ENCODE data around the gene AQP12A.
"Not testable (repeated sequence)": the region's sequence is repeated elsewhere in the genome, so short reads cannot be mapped to it uniquely, and the experiment has no call there.

Gene AQP12A

DNA sequence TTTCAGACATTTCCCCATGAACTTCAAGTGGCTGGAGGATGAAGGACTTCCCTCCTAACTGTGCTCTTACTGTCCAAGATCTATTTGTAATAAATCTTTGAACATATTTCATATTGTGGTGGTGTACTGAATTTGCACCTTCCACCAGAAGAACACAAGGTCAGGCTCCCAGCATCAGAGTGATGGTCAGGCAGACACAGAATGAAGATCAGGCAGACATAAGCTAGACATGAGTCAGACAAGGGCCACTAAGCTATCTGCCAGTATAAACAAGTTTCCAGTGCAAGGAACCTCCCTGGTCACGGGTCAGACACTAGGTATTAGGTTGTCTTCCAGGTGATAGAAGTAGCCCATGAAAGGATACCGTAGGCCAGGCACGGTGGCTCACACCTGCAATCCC is 29.0 kb upstream of the AQP12A start:
- DNase-seq: no peak

DNA sequence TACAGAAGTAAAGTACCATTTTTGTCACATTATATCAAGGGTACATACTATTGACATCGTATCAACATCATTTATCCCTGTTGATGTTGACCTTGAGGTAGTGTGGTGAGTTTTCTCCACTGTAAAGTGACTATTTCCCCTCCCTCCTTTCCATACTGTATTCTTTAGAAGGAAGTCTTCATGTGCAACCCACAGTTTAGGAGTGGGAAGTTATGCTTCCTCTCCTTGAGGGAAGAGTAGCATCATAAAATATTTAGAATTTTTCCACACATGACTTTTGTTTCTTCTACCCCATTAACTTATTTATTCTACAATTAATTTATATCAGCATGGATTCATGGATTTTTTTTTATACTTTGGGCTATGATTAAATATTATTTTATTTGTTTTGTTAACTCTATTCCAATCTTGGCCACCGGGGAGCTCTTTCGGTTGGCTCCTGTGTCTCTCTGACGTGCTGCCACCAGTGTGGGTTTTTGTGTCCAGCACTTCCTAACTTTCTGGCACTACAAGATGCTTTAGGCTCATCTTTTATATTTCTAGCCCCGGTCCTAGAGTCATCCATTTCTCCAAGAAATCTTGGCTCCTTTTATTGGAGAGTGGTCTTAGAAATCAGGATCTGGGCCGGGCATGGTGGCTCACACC is 28.0 kb upstream of the AQP12A start:
- no peak for DNase-seq

DNA sequence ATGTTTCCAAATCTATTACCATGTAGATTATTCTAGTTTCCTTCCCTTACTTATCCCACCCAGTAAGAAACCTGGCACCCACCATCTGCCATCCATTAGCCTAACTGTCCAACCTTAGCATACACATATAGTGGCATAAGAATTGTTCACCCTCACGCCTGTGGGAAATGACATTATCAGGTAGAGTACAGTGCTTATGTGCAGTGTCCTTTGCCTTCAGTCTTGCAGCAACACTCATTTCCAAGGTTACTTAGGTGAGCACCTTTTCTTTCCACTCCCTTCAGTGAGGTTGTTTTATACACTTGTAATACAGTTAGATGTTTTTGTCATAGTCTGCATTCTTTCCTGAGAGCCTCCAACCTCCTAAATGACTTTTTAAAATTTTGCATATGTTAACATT is 27.0 kb upstream of the AQP12A start:
- no peak for DNase-seq

GRCh38 chr2:240670402-240670801 is 21.3 kb upstream of the AQP12A start:
- DNase-seq: no peak

- DNase-seq: no peak
Measured at GRCh38 chr2:240670950-240671349, 20.7 kb upstream of the AQP12A start.

DNA sequence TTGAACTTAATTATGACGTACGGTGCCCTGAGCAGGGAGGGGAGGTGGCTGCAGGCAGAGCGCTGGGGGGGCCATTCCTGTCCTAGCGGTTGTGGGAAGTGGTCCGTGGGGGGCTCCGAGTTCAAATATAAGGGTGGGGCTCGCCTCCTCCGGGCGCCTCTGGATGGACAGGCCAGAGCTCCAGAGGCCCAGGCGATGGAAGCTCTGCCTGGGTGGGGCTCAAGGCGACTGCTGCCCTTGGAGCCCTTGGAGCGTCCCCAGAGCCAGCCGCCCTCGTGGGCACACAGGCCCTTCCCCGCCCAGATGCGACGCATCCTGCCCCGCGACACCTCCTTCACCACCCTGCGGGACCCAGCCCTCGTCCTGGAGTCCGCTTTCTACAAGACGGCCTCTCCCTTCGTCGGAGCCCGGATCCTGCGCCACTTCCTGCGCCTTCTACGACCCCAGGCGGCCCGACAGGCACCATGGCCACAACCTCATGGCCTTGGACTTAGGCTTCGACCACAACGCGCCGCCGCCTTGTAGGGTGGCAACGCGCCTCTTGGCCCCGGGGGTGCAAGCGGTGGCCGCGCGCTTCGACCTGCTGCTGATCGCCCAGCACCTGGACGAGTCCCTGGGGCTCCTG is 19.5 kb upstream of the AQP12A start:
- DNase-seq: no peak

GRCh38 chr2:240672701-240673190 is 18.9 kb upstream of the AQP12A start:
- no peak for DNase-seq

DNA sequence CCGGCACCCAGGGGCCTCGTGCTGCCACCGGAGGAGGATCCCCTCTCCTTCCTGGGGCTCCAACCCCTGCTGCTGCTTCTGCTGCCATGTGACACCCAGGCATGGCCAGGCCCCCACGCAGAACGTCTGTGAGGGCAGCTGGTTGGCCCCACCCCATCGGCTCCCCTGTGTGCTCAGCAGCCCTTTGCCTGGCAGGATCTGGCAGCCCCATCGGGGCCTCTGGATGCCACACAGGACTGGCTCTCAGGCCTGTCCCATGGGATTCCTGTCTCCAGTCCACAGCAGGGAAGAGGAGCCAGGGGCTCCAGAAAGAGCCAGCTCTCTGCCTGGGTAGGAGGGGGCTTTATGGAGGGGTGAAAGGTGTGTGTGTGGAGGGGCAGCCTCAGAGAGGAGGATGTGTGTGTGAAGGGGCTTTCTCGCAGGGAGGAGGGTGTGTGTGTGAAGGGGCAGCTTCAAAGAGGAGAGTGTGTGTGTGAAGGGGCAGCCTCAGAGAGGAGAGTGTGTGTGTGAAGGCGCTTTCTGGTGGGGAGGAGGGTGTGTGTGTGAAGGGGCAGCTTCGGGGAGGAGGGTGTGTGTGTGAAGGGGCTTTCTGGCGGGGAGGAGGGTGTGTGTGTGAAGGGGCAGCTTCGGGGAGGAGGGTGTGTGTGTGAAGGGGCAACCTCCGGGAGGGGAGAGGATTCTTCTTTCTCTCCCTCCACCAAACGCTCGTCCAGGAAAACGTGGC is 17.0 kb upstream of the AQP12A start:
- DNase-seq: peak; percentile 7

GRCh38 chr2:240675345-240675744 is 16.3 kb upstream of the AQP12A start:
- DNase-seq: not testable (repeated sequence)

- not testable (repeated sequence) for DNase-seq
Measured at GRCh38 chr2:240678043-240678442, 13.6 kb upstream of the AQP12A start.

GRCh38 chr2:240678909-240679308 is 12.8 kb upstream of the AQP12A start:
- not testable (repeated sequence) for DNase-seq

DNA sequence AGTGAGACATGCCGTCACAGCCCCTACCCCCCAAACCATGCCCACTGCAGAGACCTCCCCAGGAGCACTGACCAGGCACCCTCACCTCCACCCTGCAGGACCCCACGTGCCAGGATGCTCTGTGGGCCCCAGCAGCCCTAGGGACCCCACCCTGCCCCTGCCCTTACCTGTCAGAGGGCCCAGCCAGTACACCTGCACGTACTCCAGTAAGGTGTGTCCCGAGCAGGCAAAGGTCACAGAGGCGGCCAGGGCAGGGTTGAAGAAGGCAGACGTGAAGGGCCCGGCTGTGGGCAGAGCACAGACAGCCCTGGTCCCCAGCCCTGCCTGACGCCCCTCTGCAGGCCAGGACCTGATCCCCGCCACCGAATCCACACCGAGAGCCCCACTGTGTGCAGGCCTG is 11.5 kb upstream of the AQP12A start:
- DNase-seq: not testable (repeated sequence)

GRCh38 chr2:240682431-240683224 is 9.0 kb upstream of the AQP12A start, which contains the start of gene AQP12B:
Gene AQP12B, minus strand, starts transcription at chr2:240682885. Its CDS starts 48 bp downstream, at chr2:240682837.
- DNase-seq: not testable (repeated sequence)

GRCh38 chr2:240683329-240683979 is 8.2 kb upstream of the AQP12A start:
- DNase-seq: not testable (repeated sequence)

DNA sequence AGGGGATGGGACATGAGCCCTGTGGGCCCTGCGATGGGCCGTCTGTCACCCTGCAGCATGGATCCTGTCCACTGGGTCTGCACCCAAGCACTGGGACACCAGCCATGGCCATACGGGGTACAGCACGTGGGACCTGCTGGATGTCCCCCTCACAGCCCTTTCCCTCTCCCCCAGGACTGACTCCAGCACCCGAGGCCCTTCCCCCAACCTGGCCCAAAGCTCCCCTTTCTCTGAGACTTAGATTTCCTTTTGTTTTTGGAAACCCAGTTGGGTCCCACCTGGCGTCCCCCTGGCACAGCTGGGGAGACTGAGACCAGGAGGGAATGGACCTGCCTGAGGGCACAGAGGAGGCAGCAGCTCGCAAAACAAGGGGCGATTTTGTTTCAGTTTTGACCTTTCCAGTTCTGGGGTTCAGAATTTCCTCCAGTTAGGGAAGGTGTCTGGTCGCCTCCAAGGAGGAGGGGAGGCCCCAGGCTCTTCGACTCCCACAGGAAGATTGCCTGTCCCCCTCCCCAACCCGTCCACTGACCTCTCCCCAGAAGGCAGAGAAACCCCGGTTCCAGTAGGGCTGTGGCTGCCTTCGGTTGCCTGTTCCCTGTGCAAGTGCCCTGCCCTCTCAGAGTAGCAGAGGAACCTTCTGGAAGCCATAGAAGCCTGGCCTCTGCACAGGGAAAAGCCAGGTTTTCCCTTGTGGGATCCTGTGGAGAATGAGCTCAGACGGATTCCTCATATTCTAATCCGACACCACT is 7.5 kb upstream of the AQP12A start:
- not testable (repeated sequence) for DNase-seq

DNA sequence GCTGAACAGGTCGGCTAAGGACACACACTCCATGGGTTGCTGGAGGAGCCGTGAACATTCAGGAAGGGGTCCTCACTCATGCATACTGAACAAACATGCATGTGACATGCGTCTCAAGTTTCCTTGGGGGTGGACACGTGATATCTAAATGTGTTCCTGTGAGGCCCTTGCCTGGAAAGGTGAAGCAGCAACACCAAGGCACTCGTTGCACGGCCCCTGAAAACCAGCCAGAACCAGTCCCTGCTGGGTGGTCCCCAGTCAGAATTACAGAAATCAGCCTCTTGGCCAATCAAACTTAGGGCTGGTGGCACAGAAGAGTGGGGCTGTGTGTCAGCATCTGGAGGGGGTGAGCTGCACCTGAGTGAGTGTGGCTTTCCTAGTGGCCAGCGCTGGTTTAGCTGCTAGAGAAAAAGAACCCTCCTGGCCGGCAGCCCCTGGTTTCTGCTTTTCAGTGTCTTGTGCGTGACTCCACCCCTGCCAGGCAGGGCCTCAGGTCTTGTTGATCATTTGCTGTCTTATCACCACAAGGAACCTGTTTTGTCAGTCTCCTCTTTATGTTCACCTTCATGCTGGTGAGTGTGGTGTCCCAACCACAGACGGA is 5.8 kb upstream of the AQP12A start:
- no peak for DNase-seq

- no peak for DNase-seq
Measured at GRCh38 chr2:240686460-240686859, 5.2 kb upstream of the AQP12A start.

- no peak for DNase-seq
Measured at GRCh38 chr2:240687045-240687740, 4.5 kb upstream of the AQP12A start.

- DNase-seq: no peak
Measured at GRCh38 chr2:240687741-240688552, 3.7 kb upstream of the AQP12A start.

- DNase-seq: no peak
Measured at GRCh38 chr2:240688553-240688919, 3.1 kb upstream of the AQP12A start.

Measured in NCI-H1694 treated with DMSO at 0.1 percent for 48 hours (cell line).